Panc1 (cell line): ENCODE data around the gene CDK6. TPM values are rescaled to one million over a fixed set of nuclear protein-coding genes. Genes with fewer than 3 reads are reported as not detected.

Experiments used
- ATAC-seq: fragments of 200-7000 bp; cut with Tn5 transposase; 2 replicates; pipeline ENCODE4 v1.9.1; 2020; ENCODE audit warnings: mild to moderate bottlenecking, moderate library complexity
- BruUV-seq: library from RNA; stranded (reverse); fragments of 400-500 nt; replicated peaks from 2 replicates; lab custom pipeline; 2021; lab: Mats Ljungman, UMichigan
- CTCF ChIA-PET: fragments of 300-600 bp; sonication (Branson Sonifier 250); formaldehyde crosslinking; loops from one replicate; lab custom pipeline; 2022; ENCODE audit warnings: antibody characterized with exemption; lab: Charles Lee
- POLR2A ChIA-PET: fragments of 300-600 bp; sonication (Branson Sonifier 250); formaldehyde crosslinking; loops from one replicate; lab custom pipeline; 2022; ENCODE audit warnings: antibody characterized with exemption; lab: Charles Lee
- DNase-seq: peaks from one replicate; pipeline ENCODE4 v3.0.0-alpha.2; 2010; ENCODE audit warnings: low read depth, low spot score
- H3K27ac ChIP-seq: 2 replicates; pipeline ENCODE4 v1.5.1; 2011; ENCODE audit warnings: mild to moderate bottlenecking, low read length, inconsistent platforms
- H3K27me3 ChIP-seq: fragments of 200-500 bp; sonication (Bioruptor generic); 2 replicates; pipeline ENCODE4 v1.6.0; 2014; ENCODE audit warnings: low read length, inconsistent platforms; ENCODE audit not compliant: control insufficient read depth, insufficient read depth
- H3K36me3 ChIP-seq: fragments of 200-500 bp; sonication (Bioruptor generic); 2 replicates; pipeline ENCODE4 v1.5.1; 2014; ENCODE audit warnings: inconsistent platforms, mild to moderate bottlenecking, low read length, moderate library complexity; ENCODE audit not compliant: control insufficient read depth, insufficient read depth
- H3K4me1 ChIP-seq: 2 replicates; pipeline ENCODE4 v1.5.1; 2011; ENCODE audit warnings: inconsistent platforms, mild to moderate bottlenecking, low read length, moderate library complexity; ENCODE audit not compliant: control insufficient read depth, insufficient read depth
- H3K4me3 ChIP-seq, 2 experiments: 2 replicates each; pipeline ENCODE4 v1.5.1; 2011 to 2012; ENCODE audit warnings: low read depth in 2 of 2, low read length in 2 of 2, mild to moderate bottlenecking in 2 of 2, inconsistent platforms in 1 of 2, moderate library complexity in 1 of 2
- H3K9me3 ChIP-seq: fragments of 200-500 bp; sonication (Bioruptor generic); 2 replicates; pipeline ENCODE4 v1.5.1; 2014; ENCODE audit warnings: low read depth, mild to moderate bottlenecking, inconsistent platforms, low read length, moderate library complexity; ENCODE audit not compliant: control insufficient read depth, insufficient read depth
- CTCF ChIP-seq: fragments of 450-650 bp; IDR thresholded peaks from 2 replicates; pipeline ENCODE4 v1.5.1; 2017; ENCODE audit warnings: mild to moderate bottlenecking
- POLR2AphosphoS5 ChIP-seq: IDR thresholded peaks from 2 replicates; pipeline ENCODE4 v1.6.1; 2012; ENCODE audit warnings: mild to moderate bottlenecking, low read depth, low read length, moderate library complexity
- SIN3A ChIP-seq: IDR thresholded peaks from 2 replicates; pipeline ENCODE4 v1.6.1; 2012; ENCODE audit warnings: low read depth, mild to moderate bottlenecking, low read length, moderate library complexity, borderline replicate concordance; ENCODE audit not compliant: insufficient read depth
- TCF7L2 ChIP-seq: IDR thresholded peaks from 2 replicates; pipeline ENCODE4 v1.6.1; 2011; ENCODE audit warnings: mild to moderate bottlenecking, low read depth, low read length, inconsistent platforms
- in situ Hi-C: cut with HindIII; loops from 2 replicates; pipeline ENCODE4 v1.10.0; 2016; ENCODE audit warnings: low sequenced_read_pairs, low pct_unique_long_range_greater_than_20kb
- intact Hi-C: fragments of 100-400 bp; cut with micrococcal nuclease; formaldehyde crosslinking; loops from one replicate; pipeline ENCODE4 v1.10.0; 2022; ENCODE audit not compliant: unreplicated experiment
- total RNA-seq: library from RNA; stranded (reverse); gene quantifications from one replicate; pipeline ENCODE4 v1.2.1, GENCODE V29; 2021; ENCODE audit not compliant: unreplicated experiment
- TF ChIP-seq, protein P1 (sequence below), 2 experiments: IDR thresholded peaks; 2 replicates each; pipeline ENCODE4 v1.6.1; 2011 to 2012; ENCODE audit warnings: low read depth in 2 of 2, control low read depth in 1 of 2, low read length in 1 of 2, mild to moderate bottlenecking in 1 of 2, moderate library complexity in 1 of 2; ENCODE audit not compliant: insufficient read depth in 1 of 2

CDK6 gene
- total RNA-seq, 1 experiment from 2014 or later: 57.4 TPM

DNA sequence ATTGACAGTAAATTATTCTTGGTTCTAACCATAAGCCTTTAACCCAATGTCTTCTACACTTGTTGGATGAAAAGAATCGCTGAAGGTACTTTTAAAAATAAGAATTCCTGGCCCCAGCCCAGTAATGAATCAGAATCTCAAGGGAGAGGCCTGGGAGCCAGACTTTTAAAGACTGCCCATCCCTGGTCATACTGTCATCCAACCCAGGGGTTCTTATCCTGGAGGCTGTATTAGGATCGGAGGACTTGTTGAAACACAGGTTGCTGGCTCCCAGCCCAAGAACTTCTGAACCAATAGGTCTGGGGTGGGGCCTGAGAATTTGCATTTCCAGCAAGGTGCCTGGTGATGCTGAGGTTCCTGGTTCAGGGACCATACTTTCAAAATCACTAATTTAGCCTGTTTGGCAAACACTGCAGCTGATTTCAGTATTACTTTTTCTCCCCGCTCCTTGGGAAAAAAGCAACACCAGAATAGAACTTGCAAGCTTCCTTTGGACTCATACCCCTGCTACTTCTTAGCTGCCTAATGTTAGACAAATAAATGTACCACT is 166.7 kb downstream of the CDK6 start:
- Histone ChIP-seq H3K9me3 (no peaks in the 10 kb centered on the region), H3K27ac (no peak overlapping the region), H3K4me3 (no peak overlapping the region), H3K4me1 (peaks cover 5% of the 10 kb centered on the region; the same call in 1 of the 2 replicates), H3K36me3 (no peaks in the 10 kb centered on the region; the same call in 1 of the 2 replicates), H3K27me3 (no peaks in the 10 kb centered on the region)
- ATAC-seq (no peak), DNase-seq (no peak)
- CTCF ChIA-PET: no interaction called here
- intact Hi-C loops: loop anchor here (5.0 kb wide), 1 partner anchor 42 kb away; no protein-coding TSS in a partner anchor
- in situ Hi-C loops: no loop called here
- POLR2A ChIA-PET: no interaction called here
- TF ChIP-seq CTCF (no peak), TCF7L2 (no peak)
- TF ChIP-seq, protein P1, sequence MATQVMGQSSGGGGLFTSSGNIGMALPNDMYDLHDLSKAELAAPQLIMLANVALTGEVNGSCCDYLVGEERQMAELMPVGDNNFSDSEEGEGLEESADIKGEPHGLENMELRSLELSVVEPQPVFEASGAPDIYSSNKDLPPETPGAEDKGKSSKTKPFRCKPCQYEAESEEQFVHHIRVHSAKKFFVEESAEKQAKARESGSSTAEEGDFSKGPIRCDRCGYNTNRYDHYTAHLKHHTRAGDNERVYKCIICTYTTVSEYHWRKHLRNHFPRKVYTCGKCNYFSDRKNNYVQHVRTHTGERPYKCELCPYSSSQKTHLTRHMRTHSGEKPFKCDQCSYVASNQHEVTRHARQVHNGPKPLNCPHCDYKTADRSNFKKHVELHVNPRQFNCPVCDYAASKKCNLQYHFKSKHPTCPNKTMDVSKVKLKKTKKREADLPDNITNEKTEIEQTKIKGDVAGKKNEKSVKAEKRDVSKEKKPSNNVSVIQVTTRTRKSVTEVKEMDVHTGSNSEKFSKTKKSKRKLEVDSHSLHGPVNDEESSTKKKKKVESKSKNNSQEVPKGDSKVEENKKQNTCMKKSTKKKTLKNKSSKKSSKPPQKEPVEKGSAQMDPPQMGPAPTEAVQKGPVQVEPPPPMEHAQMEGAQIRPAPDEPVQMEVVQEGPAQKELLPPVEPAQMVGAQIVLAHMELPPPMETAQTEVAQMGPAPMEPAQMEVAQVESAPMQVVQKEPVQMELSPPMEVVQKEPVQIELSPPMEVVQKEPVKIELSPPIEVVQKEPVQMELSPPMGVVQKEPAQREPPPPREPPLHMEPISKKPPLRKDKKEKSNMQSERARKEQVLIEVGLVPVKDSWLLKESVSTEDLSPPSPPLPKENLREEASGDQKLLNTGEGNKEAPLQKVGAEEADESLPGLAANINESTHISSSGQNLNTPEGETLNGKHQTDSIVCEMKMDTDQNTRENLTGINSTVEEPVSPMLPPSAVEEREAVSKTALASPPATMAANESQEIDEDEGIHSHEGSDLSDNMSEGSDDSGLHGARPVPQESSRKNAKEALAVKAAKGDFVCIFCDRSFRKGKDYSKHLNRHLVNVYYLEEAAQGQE (IDR thresholded peaks at IDR 0.05; ENCODE audit: insufficient read depth in 1 of 2, low read depth in 2 of 2, low read length in 1 of 2): no peak
- no TSS peak for BruUV-seq

DNA sequence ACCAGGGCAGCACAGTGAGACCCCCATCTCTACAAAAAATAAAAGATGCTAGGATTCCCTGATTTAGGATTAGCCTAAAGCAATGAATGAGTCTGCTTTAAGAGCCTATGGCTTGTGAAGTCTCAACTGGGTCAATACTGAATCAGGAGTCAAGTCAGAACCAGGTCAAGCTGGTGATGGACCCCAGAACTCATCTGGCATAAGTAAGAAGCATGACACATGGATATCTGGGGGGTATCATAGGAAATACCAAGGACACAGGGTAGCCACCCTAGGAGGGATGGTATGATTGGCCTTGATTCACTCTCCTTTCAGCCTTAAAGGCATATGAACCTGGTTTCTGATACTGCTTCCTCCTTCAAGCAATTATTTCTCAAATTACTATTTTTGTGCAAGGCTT is 167.8 kb downstream of the CDK6 start:
- intact Hi-C loops: no loop called here
- Histone ChIP-seq H3K9me3 (no peaks in the 10 kb centered on the region), H3K4me3 (no peak overlapping the region), H3K27me3 (no peaks in the 10 kb centered on the region), H3K27ac (no peak overlapping the region), H3K4me1 (peaks cover 5% of the 10 kb centered on the region; the same call in 1 of the 2 replicates), H3K36me3 (no peaks in the 10 kb centered on the region; the same call in 1 of the 2 replicates)
- TF ChIP-seq SIN3A (no peak), POLR2AphosphoS5 (no peak), CTCF (no peak), TCF7L2 (no peak)
- TF ChIP-seq, protein P1 (IDR thresholded peaks at IDR 0.05; ENCODE audit: insufficient read depth in 1 of 2, low read depth in 2 of 2, low read length in 1 of 2): no peak
- TSS peak; percentile 23 for BruUV-seq
- CTCF ChIA-PET: no interaction called here
- in situ Hi-C loops: no loop called here
- POLR2A ChIA-PET: no interaction called here
- no peak for ATAC-seq
- no peak for DNase-seq
